GM19438 (cell line): ENCODE results near the gene NCS1.
"Not testable (repeated sequence)": the region's sequence is repeated elsewhere in the genome, so short reads cannot be mapped to it uniquely, and the experiment has no call there.

Experiments used
- ATAC-seq: cut with Tn5 transposase; IDR thresholded peaks from one replicate; pipeline ENCODE4 v1.9.1; 2021; ENCODE audit warnings: low read depth; ENCODE audit not compliant: unreplicated experiment

Gene NCS1

DNA sequence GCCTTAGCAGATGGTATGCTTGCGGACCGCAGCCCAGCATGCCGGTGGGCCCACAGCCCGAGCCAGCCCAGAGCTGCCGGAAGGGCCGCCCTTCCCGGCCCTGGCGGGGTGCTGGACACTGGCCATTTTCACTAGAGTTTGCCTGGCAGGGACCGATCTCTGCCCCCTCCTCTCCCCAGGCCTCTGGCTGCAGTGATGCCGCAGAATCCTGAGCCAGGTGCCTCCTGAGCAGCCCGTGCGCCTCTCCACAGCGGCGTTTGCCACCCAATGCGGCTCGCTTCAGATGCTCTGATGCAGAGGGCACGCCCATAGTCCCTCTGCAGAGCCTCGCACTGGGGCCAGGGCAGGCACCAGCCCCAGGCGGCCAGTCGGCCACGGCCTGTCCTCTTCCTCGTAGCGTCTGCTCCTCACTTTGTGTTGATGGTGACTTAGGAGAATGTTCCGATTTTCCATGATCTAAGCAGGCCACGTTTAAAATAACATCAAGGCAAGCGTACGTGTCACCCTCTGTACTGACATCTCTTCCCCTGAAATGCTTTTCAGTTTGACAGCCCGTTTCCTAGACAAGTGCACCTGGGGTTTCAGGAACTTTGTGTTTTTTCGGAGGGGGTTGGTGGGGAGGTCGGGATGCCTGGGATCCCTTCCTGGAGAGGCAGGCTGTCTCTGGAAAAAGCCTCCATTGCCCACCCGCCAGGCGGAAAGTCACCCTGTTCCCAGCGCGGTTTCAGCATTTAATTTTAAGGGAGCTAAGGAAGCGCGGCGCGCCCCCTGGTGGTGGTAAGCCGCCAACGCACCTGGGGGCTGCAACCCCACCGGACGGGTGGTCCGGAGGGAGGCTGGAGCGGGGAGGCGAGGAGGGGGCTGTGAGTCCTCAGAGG is 63.6 kb downstream of the NCS1 start:
- ATAC-seq: no peak

DNA sequence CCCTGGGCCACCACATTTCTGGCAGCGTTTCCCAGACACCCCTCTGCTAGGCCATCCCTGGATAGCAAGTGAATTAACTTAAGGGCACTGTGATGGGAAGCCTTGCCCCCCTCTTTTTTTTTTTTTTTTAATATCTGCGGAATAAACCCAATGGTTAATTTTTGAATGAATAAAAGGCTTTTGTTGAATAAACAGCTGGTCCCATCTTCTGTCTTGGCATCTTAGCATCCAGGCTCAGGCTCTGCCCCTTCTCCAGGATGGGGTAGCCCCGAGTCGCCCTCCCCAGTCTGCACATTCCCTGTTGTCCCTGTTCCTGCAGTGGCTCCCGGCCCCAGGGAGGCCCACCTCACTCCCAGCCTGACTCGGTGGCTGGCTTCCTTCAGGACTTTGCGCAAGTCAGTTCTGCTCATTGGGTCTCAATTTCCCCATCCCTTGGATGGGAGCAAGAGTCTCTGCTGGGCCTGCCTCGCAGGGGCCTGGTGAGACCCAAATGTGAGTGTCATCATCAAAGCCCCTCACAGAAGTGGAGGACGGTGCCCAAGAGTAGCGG is 64.3 kb downstream of the NCS1 start:
- no peak for ATAC-seq

GRCh38 chr9:130237076-130237475 is 64.9 kb downstream of the NCS1 start:
- no peak for ATAC-seq

DNA sequence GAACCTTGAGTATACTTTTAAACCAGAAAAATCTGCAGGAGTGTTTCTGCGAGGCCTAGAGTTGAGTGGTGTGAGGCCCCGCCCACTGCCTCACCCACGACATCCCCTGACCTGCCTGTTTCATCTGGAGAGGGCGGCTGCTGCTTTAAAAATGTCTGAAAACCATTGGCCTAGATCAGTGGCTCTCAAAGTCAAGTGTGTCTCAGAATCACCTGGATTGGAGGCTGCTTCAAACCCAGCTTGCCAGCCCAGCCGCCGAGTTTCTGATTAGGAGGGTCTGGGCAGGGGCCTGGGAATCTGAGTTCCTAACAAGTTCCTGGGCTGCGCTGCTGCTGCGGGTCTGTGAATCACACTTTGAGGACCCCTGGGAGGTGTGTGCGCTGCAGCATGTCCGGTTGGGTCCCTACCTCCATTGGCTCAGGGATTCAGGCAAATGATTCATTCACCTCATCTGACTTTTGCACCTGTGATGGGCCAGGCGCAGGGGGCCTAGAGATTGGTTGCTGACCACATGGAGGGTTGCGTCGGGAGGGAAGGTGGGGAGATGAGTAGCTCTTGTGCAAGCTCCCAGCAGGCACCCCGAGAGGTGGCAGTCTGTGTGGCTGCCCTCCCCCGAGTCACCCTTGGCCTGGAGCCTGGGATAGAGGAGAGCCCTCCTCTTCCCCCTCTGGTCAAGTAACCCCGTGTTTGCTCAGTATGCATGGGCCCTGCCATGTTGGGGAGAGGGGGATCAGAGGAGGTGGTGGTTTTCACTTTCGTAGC is 65.7 kb downstream of the NCS1 start:
- ATAC-seq: no peak

DNA sequence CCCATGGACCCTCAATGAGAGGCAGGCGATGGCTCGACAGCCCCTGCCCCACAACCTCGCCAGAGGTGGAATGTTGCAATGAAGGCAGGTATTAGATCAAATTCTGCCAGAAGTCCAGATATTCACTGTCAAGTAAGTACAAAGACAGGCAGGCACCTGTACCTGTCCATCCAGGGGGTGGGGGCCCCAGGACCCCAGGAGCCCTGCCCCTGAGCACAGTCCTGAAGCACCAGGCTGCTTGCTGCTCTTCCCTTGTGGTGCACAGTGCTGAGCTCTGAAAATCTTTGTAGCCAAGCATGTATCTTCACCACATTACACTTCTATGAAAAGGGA is 67.1 kb downstream of the NCS1 start:
- no peak for ATAC-seq

DNA sequence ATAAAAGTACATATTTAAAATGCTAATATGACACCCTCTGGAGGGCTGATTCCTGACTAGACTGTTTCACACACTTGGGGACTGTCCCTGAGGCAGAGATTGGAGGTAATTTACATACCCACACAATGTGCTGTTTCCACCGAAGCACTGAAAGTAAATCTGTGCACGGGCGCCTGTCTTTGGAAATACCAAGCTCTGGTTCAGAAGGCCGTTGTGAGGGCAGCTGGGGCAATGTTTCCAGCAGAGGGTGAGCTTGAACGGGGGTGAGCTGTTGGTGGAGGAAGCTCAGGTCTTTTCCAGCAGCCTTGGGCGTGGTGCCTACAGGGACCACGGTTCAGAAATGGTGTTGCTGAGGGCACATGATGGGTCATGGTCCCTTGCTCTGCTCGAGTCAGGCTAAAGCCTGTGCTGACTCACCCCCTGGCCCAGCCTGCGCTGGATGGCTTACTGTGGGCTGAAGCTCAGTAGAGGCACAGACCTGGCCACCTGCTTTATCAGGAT is 67.6 kb downstream of the NCS1 start:
- ATAC-seq: no peak

GRCh38 chr9:130240410-130241197 is 68.4 kb downstream of the NCS1 start:
- ATAC-seq: no peak

DNA sequence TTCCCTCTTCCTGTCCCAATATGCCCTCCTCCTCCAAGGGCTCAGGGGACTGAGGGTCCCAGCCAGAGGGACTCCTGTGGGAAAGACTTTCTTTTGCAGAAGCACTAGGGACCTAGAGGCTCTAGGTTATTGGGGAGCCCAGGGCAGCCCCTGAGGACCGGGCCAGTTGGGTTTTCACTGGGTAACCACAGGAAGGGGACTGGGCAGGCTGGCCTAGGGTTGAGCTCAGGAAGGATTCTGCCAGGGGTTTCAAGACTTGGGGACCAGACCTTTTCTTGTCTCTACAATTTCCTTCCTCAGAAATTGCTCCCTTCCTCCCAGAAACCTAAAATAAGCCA is 69.0 kb downstream of the NCS1 start:
- no peak for ATAC-seq

DNA sequence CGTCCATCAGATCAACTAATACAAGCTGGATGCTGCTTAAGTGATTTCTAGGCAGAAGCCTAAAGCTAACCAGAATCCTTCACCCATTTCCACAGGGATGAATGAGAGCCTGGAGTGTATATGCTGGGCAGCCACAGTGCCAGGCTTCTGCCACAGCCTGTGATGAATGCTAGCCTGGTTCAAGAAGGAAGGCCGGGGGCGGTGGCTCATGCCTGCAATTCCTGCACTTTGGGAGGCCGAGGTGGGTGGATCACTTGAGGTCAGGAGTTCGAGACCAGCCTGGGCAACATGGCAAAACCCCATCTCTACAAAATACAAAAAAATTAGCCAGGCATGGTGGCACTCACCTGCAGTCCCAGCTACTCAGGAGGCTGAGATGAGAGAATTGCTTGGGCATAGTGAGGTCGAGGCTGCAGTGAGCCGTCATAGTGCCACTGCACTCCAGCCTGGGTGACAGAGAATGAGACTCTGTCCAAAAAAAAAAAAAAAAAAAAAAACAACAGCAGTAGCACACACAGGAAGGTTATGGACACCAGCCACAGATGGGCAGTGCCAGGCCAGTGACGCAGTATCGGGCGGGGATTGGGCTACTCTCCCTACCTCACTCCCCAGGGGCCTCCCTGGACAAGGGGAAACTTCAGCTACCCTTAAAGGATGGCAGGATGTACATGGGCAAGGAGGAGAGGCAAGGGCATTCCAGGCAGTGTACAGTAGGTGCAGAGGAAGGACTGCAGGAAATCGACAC is 70.2 kb downstream of the NCS1 start:
- ATAC-seq: no peak

DNA sequence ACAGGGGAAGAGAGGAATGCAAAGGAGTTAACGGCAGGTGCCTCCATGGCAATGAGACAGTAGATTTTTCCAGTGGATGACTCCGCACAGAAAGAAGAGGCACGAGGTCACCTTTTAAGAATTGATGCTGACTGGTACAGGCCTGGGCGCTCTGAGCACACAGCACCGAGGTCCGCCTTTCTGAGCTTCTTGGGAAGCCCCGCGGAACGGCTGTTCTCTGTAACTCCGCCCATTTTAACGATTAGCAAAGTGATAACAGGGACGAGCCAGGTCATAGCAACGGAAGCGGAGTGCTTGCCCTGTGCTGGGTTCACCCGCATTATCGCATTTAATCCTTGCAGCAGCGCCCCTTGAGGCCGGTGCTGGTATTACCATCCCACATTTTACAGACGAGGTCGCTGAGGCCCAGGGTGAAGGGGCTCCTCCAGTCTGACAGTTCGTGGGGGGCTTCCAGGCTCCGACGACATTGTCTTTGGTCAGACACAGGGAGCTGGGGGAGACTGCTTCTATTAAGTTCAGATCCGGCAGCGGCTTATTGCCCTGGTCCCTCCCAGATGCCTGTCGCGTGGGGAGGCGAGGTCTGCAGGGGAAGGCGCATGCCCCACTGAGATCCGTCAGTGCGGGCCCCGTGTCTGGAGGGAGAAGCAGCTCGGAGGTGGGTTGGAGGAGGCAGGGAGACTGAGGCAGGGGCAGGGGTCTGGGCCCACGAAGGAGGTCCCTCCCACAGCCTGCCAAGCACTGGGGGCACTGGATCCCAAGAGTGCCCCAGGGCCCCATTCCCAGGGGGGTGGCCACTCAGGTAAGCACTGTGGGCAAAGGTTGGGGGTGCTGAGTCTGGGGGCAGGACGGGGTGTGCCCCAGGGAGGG is 71.0 kb downstream of the NCS1 start:
- ATAC-seq: no peak

GRCh38 chr9:130243882-130244170 is 71.6 kb downstream of the NCS1 start:
- no peak for ATAC-seq

DNA sequence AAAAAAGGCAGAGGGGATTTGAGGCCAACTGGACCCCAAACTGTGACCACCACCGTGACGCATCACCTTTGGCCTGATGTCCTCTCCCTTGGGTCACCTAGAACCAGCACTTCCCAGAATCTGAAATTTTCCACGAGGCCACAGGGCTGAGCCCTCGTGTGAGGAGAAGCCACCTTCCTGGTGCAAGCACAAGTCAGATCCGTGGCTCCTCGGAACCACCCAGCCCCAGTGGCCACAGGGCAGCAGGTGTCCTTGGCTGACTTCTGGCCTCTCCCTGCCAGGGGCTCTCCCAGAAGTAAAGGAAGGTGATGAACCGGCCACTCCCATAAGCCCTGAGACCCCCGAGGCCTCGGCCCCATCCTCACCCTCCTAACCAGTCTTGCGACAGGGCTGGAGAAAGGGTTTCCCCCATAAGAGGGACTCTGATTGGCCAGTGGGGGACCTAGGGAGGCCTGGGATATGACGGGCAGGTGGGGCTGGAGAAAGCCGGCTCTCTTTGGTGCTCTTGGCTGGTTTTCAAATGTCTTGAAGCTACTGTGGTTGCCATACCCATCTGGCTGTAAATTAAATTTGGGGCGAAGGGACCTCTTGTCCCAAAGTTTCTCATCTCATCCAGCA is 72.5 kb downstream of the NCS1 start:
- no peak for ATAC-seq

DNA sequence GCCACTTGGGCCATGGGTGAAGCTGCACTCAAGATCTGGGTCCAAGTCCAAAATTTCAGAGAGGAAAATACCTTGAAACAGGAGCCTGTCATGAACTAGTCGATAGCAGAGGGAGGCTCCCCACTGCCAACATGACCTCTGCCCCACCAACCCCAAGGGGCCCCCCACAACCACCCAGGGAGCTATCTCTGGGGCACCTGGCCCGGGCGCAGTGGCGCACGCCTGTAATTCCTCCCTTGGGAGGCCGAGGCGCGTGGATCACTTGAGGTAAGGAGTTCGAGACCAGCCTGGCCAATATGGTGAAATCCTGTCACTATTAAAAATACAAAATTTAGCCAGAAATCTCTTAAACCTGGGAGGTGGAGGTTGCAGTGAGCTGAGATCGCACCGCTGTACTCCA is 73.3 kb downstream of the NCS1 start:
- no peak for ATAC-seq

GRCh38 chr9:130246126-130246525 is 73.9 kb downstream of the NCS1 start:
- ATAC-seq: no peak

DNA sequence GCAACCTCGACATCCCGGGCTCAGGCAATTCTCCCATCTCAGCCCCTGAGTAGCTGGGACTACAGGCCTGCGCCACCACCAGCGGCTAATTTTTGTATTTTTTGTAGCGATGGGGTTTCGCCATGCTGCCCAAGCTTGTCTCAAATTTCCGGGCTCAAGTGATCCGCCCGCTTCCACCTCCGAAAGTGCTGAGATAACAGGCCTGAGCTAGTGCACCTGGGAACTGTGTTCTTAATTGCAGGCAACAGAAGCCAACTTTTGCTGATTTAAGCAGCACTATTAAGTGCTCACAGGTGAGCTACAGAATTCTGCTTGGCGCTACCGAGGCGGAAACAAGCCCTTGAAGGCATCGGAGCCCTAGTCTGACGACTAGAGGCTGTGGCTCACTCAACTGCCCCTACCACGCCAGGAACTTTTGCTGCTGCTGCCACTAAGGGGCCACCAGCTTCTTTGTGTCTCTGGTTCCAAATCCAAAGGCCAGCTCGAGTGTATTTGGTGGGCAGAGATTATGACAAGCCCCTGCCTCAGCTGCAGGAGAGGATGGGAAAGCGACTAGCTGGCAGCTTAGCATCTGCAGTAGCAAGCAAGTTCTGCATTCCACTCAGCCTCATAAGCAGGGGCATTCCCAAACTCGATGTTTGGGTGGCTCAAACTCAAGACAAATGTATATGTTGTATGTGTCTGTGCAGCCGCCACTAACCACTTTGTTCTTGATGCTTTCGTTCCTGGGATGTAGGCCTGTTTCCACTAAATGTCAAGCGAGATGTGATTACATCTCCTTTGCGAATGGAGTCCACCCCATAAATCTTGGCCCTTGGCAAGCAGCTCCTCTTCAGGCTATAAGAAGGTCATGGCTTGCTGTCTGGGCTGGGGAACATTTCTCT is 82.8 kb downstream of the NCS1 start:
- no peak for ATAC-seq

DNA sequence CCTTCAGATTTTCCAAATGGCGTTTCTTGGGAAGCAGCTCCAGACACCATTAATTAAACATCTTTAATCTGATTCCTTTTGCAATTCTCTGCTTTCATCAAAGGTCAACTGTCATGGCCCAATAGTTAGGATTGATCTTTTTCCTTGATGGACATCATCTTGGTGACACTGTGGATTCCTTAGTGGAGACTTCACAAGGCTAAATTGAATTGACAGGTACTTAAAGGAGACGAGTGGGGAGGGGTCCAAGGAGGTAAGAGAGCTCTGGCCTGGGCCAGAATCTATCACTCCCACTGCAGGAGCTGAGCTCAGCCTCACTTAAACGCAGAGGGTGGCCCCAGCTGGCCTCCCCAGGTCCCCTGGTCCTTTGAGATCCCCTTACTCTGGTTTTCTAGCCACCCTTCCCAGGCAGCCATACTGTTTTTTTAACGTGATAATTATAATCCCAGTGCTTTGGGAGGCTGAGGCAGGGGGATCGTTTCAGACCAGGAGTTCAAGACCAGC is 83.5 kb downstream of the NCS1 start:
- ATAC-seq: no peak

DNA sequence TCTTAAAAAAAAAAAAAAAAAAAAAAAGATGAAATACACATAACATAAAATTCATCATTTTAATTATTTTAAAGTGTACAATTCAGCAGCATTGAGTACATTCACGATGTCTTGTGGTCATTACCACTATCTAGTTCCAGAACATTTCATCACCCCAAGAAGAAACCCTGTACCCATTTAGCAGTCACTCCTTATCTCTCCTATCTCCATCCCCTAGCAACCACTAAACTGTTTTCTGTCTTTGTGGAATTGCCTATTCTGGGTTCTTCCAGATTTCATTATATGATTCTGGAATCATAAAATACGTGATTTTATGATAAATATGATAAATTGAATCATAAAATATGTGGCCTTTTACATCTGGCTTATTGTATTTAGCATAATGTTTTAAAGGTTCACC is 84.4 kb downstream of the NCS1 start:
- ATAC-seq: no peak

DNA sequence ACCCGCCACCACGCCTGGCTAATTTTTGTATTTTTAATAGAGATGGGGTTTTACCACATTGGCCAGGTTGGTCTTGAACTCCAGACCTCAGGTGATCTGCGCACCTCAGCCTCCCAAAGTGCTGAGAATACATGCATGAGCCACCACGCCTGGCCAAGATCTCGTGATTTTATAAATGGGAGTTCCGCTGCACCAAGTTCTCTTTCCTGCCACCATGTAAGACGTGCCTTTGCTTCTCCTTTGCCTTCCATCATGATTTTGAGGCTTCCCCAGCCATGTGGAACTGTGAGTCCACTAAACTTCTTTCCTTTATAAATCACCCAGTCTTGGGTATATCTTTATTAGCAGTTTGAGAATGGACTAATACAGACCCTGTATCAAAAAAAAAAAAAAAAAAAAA is 85.9 kb downstream of the NCS1 start:
- not testable (repeated sequence) for ATAC-seq
